H9 (cell line): Measurements from ENCODE around the gene ARMC2. TPM values are rescaled to one million over a fixed set of nuclear protein-coding genes. Genes with fewer than 3 reads are reported as not detected.

ENCODE experiments used
- DNase-seq: peaks from one replicate; pipeline ENCODE4 v3.0.0-alpha.2; 2017
- H2AFZ ChIP-seq: one replicate; pipeline ENCODE4 v1.6.1; 2013; ENCODE audit warnings: mild to moderate bottlenecking, low read length, control low read depth, moderate library complexity
- H2AK5ac ChIP-seq: 2 replicates; pipeline ENCODE4 v1.6.1; 2013; ENCODE audit warnings: low read length, control low read depth, mixed read lengths; ENCODE audit not compliant: insufficient read length
- H2BK120ac ChIP-seq: one replicate; pipeline ENCODE4 v1.6.1; 2013; ENCODE audit warnings: low read depth, mild to moderate bottlenecking, low read length, control low read depth, inconsistent platforms; ENCODE audit not compliant: poor library complexity, severe bottlenecking
- H2BK12ac ChIP-seq: 2 replicates; pipeline ENCODE4 v1.6.1; 2013; ENCODE audit warnings: low read length, control low read depth, mixed read lengths, low read depth; ENCODE audit not compliant: insufficient read length
- H2BK15ac ChIP-seq: 2 replicates; pipeline ENCODE4 v1.6.1; 2013; ENCODE audit warnings: low read depth, low read length, control low read depth
- H2BK20ac ChIP-seq: one replicate; pipeline ENCODE4 v1.6.1; 2013; ENCODE audit warnings: low read depth, mild to moderate bottlenecking, low read length, control low read depth, inconsistent platforms; ENCODE audit not compliant: poor library complexity, severe bottlenecking
- H2BK5ac ChIP-seq: 2 replicates; pipeline ENCODE4 v1.6.1; 2013; ENCODE audit warnings: low read length, control low read depth, mixed read lengths; ENCODE audit not compliant: insufficient read length
- H3K14ac ChIP-seq: 2 replicates; pipeline ENCODE4 v1.6.1; 2013; ENCODE audit warnings: low read length, control low read depth; ENCODE audit not compliant: insufficient read depth
- H3K18ac ChIP-seq: 2 replicates; pipeline ENCODE4 v1.6.1; 2013; ENCODE audit warnings: low read depth, mild to moderate bottlenecking, mixed read lengths, low read length, control low read depth; ENCODE audit not compliant: insufficient read length
- H3K23ac ChIP-seq: 2 replicates; pipeline ENCODE4 v1.6.1; 2013; ENCODE audit warnings: low read length, control low read depth, mixed read lengths, low read depth; ENCODE audit not compliant: insufficient read length
- H3K23me2 ChIP-seq: 2 replicates; pipeline ENCODE4 v1.6.1; 2013; ENCODE audit warnings: low read depth, mild to moderate bottlenecking, mixed read lengths, low read length, control low read depth; ENCODE audit not compliant: insufficient read length, poor library complexity, severe bottlenecking
- H3K27ac ChIP-seq: 2 replicates; pipeline ENCODE4 v1.5.1; 2013; ENCODE audit warnings: low read length, control low read depth, mixed read lengths, low read depth; ENCODE audit not compliant: insufficient read length
- H3K27me3 ChIP-seq: 2 replicates; pipeline ENCODE4 v1.6.1; 2013; ENCODE audit warnings: low read length, control low read depth, inconsistent platforms; ENCODE audit not compliant: insufficient read depth
- H3K4ac ChIP-seq: 2 replicates; pipeline ENCODE4 v1.6.1; 2013; ENCODE audit warnings: low read depth, mild to moderate bottlenecking, control low read depth, inconsistent platforms, low read length, moderate library complexity
- H3K4me1 ChIP-seq: 2 replicates; pipeline ENCODE4 v1.6.1; 2013; ENCODE audit warnings: low read length, control low read depth, inconsistent platforms; ENCODE audit not compliant: insufficient read depth
- H3K4me2 ChIP-seq: 2 replicates; pipeline ENCODE4 v1.6.1; 2013; ENCODE audit warnings: low read length, control low read depth, mixed read lengths; ENCODE audit not compliant: insufficient read length, insufficient read depth
- H3K56ac ChIP-seq: 2 replicates; pipeline ENCODE4 v1.6.1; 2013; ENCODE audit warnings: low read depth, mild to moderate bottlenecking, mixed read lengths, low read length, control low read depth; ENCODE audit not compliant: insufficient read length
- H3K79me1 ChIP-seq: 2 replicates; pipeline ENCODE4 v1.6.1; 2013; ENCODE audit warnings: low read depth, mild to moderate bottlenecking, moderate library complexity, low read length, control low read depth, inconsistent platforms; ENCODE audit not compliant: insufficient read depth, poor library complexity, severe bottlenecking
- H3K79me2 ChIP-seq: 2 replicates; pipeline ENCODE4 v1.6.1; 2013; ENCODE audit warnings: low read length, control low read depth, inconsistent platforms; ENCODE audit not compliant: insufficient read depth
- H3K9ac ChIP-seq: 2 replicates; pipeline ENCODE4 v1.6.1; 2013; ENCODE audit warnings: low read length, control low read depth, mixed read lengths; ENCODE audit not compliant: insufficient read length; ENCODE audit errors: extremely low read depth
- H3K9me3 ChIP-seq: one replicate; pipeline ENCODE4 v1.6.1; 2013; ENCODE audit warnings: low read depth, low read length, inconsistent platforms; ENCODE audit not compliant: control insufficient read depth
- H3T11ph ChIP-seq: one replicate; pipeline ENCODE4 v1.6.1; 2013; ENCODE audit warnings: mild to moderate bottlenecking, low read length, control low read depth, inconsistent platforms
- H4K20me1 ChIP-seq: one replicate; pipeline ENCODE4 v1.6.1; 2013; ENCODE audit not compliant: control insufficient read depth, insufficient read length, insufficient read depth
- H4K5ac ChIP-seq: 2 replicates; pipeline ENCODE4 v1.6.1; 2013; ENCODE audit warnings: low read depth, mild to moderate bottlenecking, mixed read lengths, low read length, control low read depth; ENCODE audit not compliant: insufficient read length
- H4K8ac ChIP-seq: replicated peaks from 2 replicates; pipeline ENCODE4 v1.6.1; 2013; ENCODE audit warnings: low read length, control low read depth, mixed read lengths, low read depth; ENCODE audit not compliant: insufficient read length
- H4K91ac ChIP-seq: 2 replicates; pipeline ENCODE4 v1.6.1; 2013; ENCODE audit warnings: low read depth, mild to moderate bottlenecking, moderate library complexity, mixed read lengths, low read length, control low read depth; ENCODE audit not compliant: insufficient read length
- H3K27ac Mint-ChIP-seq, 3 experiments: 2 replicates in 2 of 3; 3 replicates in 1 of 3; pipeline ENCODE4 v1.8.0; 2020 to 2021; ENCODE audit warnings: mixed read lengths in 3 of 3, mild to moderate bottlenecking in 1 of 3, moderate library complexity in 1 of 3
- H3K27me3 Mint-ChIP-seq: 2 replicates; pipeline ENCODE4 v1.8.0; 2021; ENCODE audit warnings: low read depth, mild to moderate bottlenecking, moderate library complexity, mixed read lengths
- H3K36me3 Mint-ChIP-seq, 3 experiments: 2 replicates in 2 of 3; 3 replicates in 1 of 3; pipeline ENCODE4 v1.8.0; 2020 to 2021; ENCODE audit warnings: low read depth in 3 of 3, mixed read lengths in 3 of 3; ENCODE audit not compliant: insufficient read depth in 1 of 3
- H3K4me1 Mint-ChIP-seq, 2 experiments: 2 replicates each; pipeline ENCODE4 v1.8.0; 2020; ENCODE audit warnings: mixed read lengths in 2 of 2
- H3K4me3 Mint-ChIP-seq, 2 experiments: 2 replicates in 1 of 2; 3 replicates in 1 of 2; pipeline ENCODE4 v1.8.0; 2020 to 2021; ENCODE audit warnings: mild to moderate bottlenecking in 2 of 2, mixed read lengths in 2 of 2, moderate library complexity in 1 of 2
- H3K9me3 Mint-ChIP-seq, 2 experiments: 2 replicates in 1 of 2; 3 replicates in 1 of 2; pipeline ENCODE4 v1.8.0; 2020; ENCODE audit warnings: mild to moderate bottlenecking in 2 of 2, mixed read lengths in 2 of 2, moderate library complexity in 1 of 2
- total RNA-seq: library from RNA; stranded (reverse); gene quantifications from 2 replicates; pipeline ENCODE4 v1.2.1, GENCODE V29; 2021
- TF ChIP-seq, protein P1 (sequence below): fragments of 200-600 bp; sonication (generic); conservative IDR thresholded peaks from 3 replicates; pipeline ENCODE4 v1.8.0; 2021; ENCODE audit warnings: antibody characterized with exemption, mild to moderate bottlenecking

ARMC2 gene
- total RNA-seq, 1 experiment from 2014 or later = 2.8 TPM

DNA sequence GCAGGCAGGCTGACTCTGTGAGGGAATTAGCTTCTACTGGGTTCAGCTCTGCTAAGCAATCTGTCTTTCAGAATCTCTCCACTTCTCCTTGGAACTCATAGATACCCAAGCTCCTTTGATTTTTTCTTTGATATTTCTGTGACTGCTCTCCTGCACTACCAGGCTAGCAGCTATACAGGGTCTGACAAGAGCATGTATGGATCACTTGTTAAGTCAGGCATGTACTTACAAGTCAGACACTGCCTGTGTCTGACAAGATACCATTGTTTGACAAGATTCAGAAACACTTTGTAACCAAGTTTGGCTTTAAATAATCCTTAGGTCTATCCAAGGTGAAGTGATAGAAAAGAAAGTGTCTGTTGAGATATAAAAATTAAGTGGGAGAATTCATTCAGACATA, 167.0 kb downstream of the ARMC2 start:
- Histone ChIP-seq H4K20me1 (no peaks in the 10 kb centered on the region), H3K56ac (no peak overlapping the region), H2AK5ac (no peak overlapping the region), H3T11ph (no peak overlapping the region), H3K23me2 (no peaks in the 10 kb centered on the region), H3K4me2 (no peak overlapping the region), H4K8ac (no peak overlapping the region), H4K91ac (no peak overlapping the region), H2BK5ac (no peak overlapping the region), H3K4ac (no peak overlapping the region), H3K9me3 (no peaks in the 10 kb centered on the region), H3K4me1 (no peaks in the 10 kb centered on the region), H2BK20ac (no peak overlapping the region), H3K27me3 (no peaks in the 10 kb centered on the region), H3K23ac (no peak overlapping the region), H3K18ac (no peak overlapping the region), H3K9ac (no peak overlapping the region), H2BK15ac (no peak overlapping the region), H4K5ac (no peak overlapping the region), H3K27ac (no peak overlapping the region), H3K79me1 (no peaks in the 10 kb centered on the region), H3K14ac (no peak overlapping the region), H3K79me2 (no peaks in the 10 kb centered on the region), H2AFZ (no peak overlapping the region), H2BK120ac (no peak overlapping the region), H2BK12ac (no peak overlapping the region)
- no peaks in the 10 kb centered on the region for H3K36me3 Mint-ChIP-seq
- H3K4me1 Mint-ChIP-seq = peaks cover 6 to 9% of the 10 kb centered on the region in 2 experiments
- no peaks in the 10 kb centered on the region for H3K27me3 Mint-ChIP-seq
- TF ChIP-seq, protein P1, sequence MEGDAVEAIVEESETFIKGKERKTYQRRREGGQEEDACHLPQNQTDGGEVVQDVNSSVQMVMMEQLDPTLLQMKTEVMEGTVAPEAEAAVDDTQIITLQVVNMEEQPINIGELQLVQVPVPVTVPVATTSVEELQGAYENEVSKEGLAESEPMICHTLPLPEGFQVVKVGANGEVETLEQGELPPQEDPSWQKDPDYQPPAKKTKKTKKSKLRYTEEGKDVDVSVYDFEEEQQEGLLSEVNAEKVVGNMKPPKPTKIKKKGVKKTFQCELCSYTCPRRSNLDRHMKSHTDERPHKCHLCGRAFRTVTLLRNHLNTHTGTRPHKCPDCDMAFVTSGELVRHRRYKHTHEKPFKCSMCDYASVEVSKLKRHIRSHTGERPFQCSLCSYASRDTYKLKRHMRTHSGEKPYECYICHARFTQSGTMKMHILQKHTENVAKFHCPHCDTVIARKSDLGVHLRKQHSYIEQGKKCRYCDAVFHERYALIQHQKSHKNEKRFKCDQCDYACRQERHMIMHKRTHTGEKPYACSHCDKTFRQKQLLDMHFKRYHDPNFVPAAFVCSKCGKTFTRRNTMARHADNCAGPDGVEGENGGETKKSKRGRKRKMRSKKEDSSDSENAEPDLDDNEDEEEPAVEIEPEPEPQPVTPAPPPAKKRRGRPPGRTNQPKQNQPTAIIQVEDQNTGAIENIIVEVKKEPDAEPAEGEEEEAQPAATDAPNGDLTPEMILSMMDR = no peak
- H3K27ac Mint-ChIP-seq = no peak overlapping the region; a peak in 1 of 7 replicates
- H3K4me3 Mint-ChIP-seq = no peak overlapping the region
- H3K9me3 Mint-ChIP-seq = no peaks in the 10 kb centered on the region
- no peak for DNase-seq
